Tibial nerve (tissue), 4 donors: ENCODE results near the gene PTGDS. TPM values are rescaled to one million over a fixed set of nuclear protein-coding genes. Genes with fewer than 3 reads are reported as not detected.
A peak's percentile ranks its signal among the peaks of the same experiment; 100 is the strongest.

ENCODE experiments used
- DNase-seq, 2 donors: peaks; one replicate each; pipeline ENCODE4 v3.0.0-alpha.2; 2019; ENCODE audit warnings: low spot score in 2 of 2
- H3K27ac ChIP-seq, 4 donors: fragments of 200-600 bp; sonication (generic) in 3 of 4; one replicate each; pipeline ENCODE4 v1.5.1; 2017 to 2019; ENCODE audit warnings: mild to moderate bottlenecking in 1 of 4
- H3K27me3 ChIP-seq, 2 donors: fragments of 200-600 bp; sonication (generic) in 1 of 2; one replicate each; pipeline versions ENCODE4 v1.5.1 to v1.6.0; 2017 to 2019
- H3K36me3 ChIP-seq, 3 donors: fragments of 200-600 bp; sonication (generic); one replicate each; pipeline ENCODE4 v1.5.1; 2018 to 2019
- H3K4me1 ChIP-seq, 4 donors: fragments of 200-600 bp; sonication (generic) in 3 of 4; one replicate each; pipeline ENCODE4 v1.5.1; 2017 to 2019
- H3K4me3 ChIP-seq, 4 donors: fragments of 200-600 bp; sonication (generic) in 3 of 4; one replicate each; pipeline ENCODE4 v1.5.1; 2017 to 2019; ENCODE audit warnings: mild to moderate bottlenecking in 1 of 4, moderate library complexity in 1 of 4
- H3K9me3 ChIP-seq, 4 donors: fragments of 200-600 bp; sonication (generic) in 3 of 4; one replicate each; pipeline ENCODE4 v1.5.1; 2017 to 2019
- CTCF ChIP-seq, 5 experiments: fragments of 200-600 bp in 3 of 5; fragments of 450-650 bp in 2 of 5; sonication (generic) in 3 of 5; IDR thresholded peaks; one replicate each; pipeline ENCODE4 v1.5.1; 2016 to 2019; ENCODE audit warnings: antibody characterized with exemption in 5 of 5, mild to moderate bottlenecking in 3 of 5, moderate library complexity in 2 of 5
- EP300 ChIP-seq, 2 donors: sonication (generic); formaldehyde crosslinking; IDR thresholded peaks; one replicate each; pipeline ENCODE4 v1.6.1; 2017; ENCODE audit warnings: antibody characterized with exemption in 2 of 2, mild to moderate bottlenecking in 1 of 2
- POLR2A ChIP-seq, 2 donors: fragments of 450-650 bp; IDR thresholded peaks; one replicate each; pipeline ENCODE4 v1.6.1; 2017; ENCODE audit warnings: antibody characterized with exemption in 2 of 2, mild to moderate bottlenecking in 2 of 2, moderate library complexity in 2 of 2
- WGBS, 2 donors: methylation state at CpG; one replicate each; pipeline ENCODE4 v1.1.5; 2018; 5-methylcytosine and 5-hydroxymethylcytosine counted together
- total RNA-seq, 4 donors: library from RNA; depleted of rRNA; stranded (reverse); fragments of >200 nt; gene quantifications; one replicate each; pipeline ENCODE4 v1.1.0, GENCODE V29; 2016

The PTGDS gene
- total RNA-seq, 4 donors from 2014 or later, result 1,059 to 8,972 (median 6,550) TPM

GRCh38 chr9:137012694-137013570, 35.6 kb downstream of the PTGDS start:
- no peaks in the 10 kb centered on the region for H3K27me3 ChIP-seq
- no peak for DNase-seq
- H3K36me3 ChIP-seq, result peaks cover 4 to 100% (median 26%) of the 10 kb centered on the region in 3 donors
- no peak overlapping the region for H3K4me3 ChIP-seq
- no peaks in the 10 kb centered on the region for H3K9me3 ChIP-seq
- 88 to 91% methylated on average over 36 to 44 of the region's 67 CpGs for WGBS, 2 donors
- H3K27ac ChIP-seq, result peak overlapping the region in 1 of 4 donors; percentile 14
- peaks cover 0 to 4% (median 0%) of the 10 kb centered on the region in 4 donors for H3K4me1 ChIP-seq
- TF ChIP-seq POLR2A (IDR thresholded peaks at IDR 0.05), result no peak
- TF ChIP-seq CTCF (IDR thresholded peaks at IDR 0.05), result no peak
- TF ChIP-seq EP300 (IDR thresholded peaks at IDR 0.05), result no peak

DNA sequence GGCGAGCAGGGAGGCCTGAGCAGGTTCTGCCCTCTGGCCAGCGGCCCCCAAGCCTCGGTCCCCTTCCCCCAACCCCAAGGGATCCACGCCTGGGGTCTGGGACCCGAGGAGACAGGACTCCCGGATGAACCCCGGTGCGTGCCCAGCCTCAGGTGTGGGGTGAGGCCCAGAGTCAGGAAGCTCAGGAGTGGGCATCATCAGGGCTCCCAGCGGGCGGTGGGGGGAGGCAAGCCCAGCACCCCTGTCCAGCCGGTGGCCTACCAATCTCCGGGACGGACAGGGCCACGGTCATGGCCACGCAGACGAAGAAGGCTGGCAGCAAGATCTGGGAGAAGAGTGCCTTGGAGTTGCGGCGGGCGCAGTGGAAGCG, 36.3 kb downstream of the PTGDS start:
- Histone ChIP-seq H3K27ac (peak overlapping the region in 1 of 4 donors; percentile 14), H3K27me3 (no peaks in the 10 kb centered on the region), H3K4me3 (no peak overlapping the region), H3K36me3 (peaks cover 4 to 100% (median 26%) of the 10 kb centered on the region in 3 donors), H3K4me1 (no peaks in the 10 kb centered on the region), H3K9me3 (no peaks in the 10 kb centered on the region)
- TF ChIP-seq EP300 (IDR thresholded peaks at IDR 0.05), result no peak
- no peak for TF ChIP-seq POLR2A (IDR thresholded peaks at IDR 0.05)
- no peak for TF ChIP-seq CTCF (IDR thresholded peaks at IDR 0.05)
- WGBS, 2 donors, result 95 to 96% methylated on average over 8 to 20 of the region's 20 CpGs
- DNase-seq, result no peak

DNA sequence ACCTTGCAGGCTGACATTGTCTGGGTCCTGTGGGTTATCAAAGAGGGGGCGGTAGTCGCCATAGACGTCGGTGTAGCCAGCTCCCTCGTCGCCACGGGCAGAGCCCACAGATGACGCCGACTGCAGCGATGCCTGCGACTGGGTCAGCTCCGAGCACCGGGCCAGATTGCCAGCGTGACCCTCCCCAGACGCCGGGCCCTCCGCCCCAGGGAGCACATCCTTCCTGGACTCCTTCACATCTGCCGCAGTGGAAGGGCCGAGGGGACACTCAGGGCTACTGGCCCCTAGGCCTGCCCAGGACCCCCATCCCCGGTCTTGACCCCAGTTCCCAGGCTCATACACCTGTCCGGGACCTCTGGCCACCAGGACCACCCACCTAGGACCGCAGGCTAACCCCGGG, 36.9 kb downstream of the PTGDS start:
- WGBS, 2 donors, result 92 to 98% methylated on average over 11 to 17 of the region's 23 CpGs
- Histone ChIP-seq H3K36me3 (peaks cover 4 to 100% (median 26%) of the 10 kb centered on the region in 3 donors), H3K9me3 (no peaks in the 10 kb centered on the region), H3K27ac (no peak overlapping the region), H3K27me3 (no peaks in the 10 kb centered on the region), H3K4me3 (no peak overlapping the region), H3K4me1 (no peaks in the 10 kb centered on the region)
- no peak for DNase-seq
- TF ChIP-seq CTCF (IDR thresholded peaks at IDR 0.05) (no peak), EP300 (IDR thresholded peaks at IDR 0.05) (no peak), POLR2A (IDR thresholded peaks at IDR 0.05) (no peak)

DNA sequence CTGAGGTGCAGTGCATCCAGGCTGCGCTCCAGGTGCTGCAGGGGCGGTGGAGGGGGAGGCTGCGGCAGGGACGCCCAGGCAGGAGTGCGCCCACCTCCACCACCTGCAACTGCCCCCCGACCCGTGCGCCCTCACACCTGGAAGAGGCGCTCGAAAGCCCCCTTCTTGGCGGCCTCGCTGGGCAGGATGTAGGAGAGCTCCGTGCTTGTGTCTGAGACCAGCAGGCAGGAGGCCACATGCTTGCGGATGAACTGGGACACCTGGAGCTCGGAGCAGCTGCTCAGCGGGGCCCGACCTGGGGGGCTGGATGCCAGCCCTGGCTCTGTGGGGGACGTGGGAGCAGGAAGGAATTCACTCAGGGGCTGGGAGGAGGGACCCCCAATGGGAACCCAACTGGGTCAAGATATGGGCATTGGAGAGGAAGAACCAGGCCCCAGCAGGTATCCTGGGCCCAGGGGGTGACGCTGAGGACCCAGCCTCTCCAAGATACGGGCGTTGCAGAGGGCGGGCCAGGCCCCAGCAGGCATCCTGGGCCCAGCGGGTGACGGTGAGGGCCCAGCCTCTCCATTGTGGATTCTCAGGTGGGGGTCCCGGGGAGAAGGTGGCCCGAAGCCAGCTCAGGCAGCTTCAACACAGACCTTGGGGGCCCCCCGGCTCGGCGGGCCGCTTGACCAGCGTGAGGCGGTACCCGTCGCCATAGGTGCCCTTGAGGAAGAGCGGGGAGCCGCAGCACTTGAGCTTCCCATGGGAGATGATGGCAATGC, 37.7 kb downstream of the PTGDS start:
- no peak overlapping the region for H3K4me3 ChIP-seq
- no peak for TF ChIP-seq POLR2A (IDR thresholded peaks at IDR 0.05)
- no peak for TF ChIP-seq EP300 (IDR thresholded peaks at IDR 0.05)
- no peak for TF ChIP-seq CTCF (IDR thresholded peaks at IDR 0.05)
- DNase-seq, result no peak
- H3K36me3 ChIP-seq, result peaks cover 4 to 100% (median 26%) of the 10 kb centered on the region in 3 donors
- no peaks in the 10 kb centered on the region for H3K4me1 ChIP-seq
- no peak overlapping the region for H3K27ac ChIP-seq
- H3K27me3 ChIP-seq, result no peaks in the 10 kb centered on the region
- no peaks in the 10 kb centered on the region for H3K9me3 ChIP-seq
- 94% methylated on average over 32 to 36 of the region's 36 CpGs for WGBS, 2 donors

- DNase-seq, result no peak
- H3K27ac ChIP-seq, result no peak overlapping the region
- no peak for TF ChIP-seq CTCF (IDR thresholded peaks at IDR 0.05)
- no peak for TF ChIP-seq POLR2A (IDR thresholded peaks at IDR 0.05)
- TF ChIP-seq EP300 (IDR thresholded peaks at IDR 0.05), result no peak
- no peaks in the 10 kb centered on the region for H3K9me3 ChIP-seq
- 94 to 98% methylated on average over 13 to 24 of the region's 25 CpGs for WGBS, 2 donors
- no peaks in the 10 kb centered on the region for H3K27me3 ChIP-seq
- H3K4me3 ChIP-seq, result no peak overlapping the region
- H3K4me1 ChIP-seq, result peaks cover 0 to 2% (median 0%) of the 10 kb centered on the region in 4 donors
- H3K36me3 ChIP-seq, result peaks cover 4 to 100% (median 26%) of the 10 kb centered on the region in 3 donors
These were observed 38.2 kb downstream of the PTGDS start for GRCh38 chr9:137015540-137015930.
